Stimulated activated CD4-positive, alpha-beta T cell treated with anti-CD3 and anti-CD28 coated beads, TNF-alpha, amount 100 ng/mL, for 24 hours (primary cell): Measurements from ENCODE around the gene PLD5.
"Not testable (repeated sequence)": the region's sequence is repeated elsewhere in the genome, so short reads cannot be mapped to it uniquely, and the experiment has no call there.

Experiments used
- DNase-seq, 3 experiments: peaks; one replicate each; pipeline ENCODE4 v3.0.0-alpha.2; 2020; ENCODE audit warnings: low read depth in 3 of 3

The PLD5 gene

GRCh38 chr1:242059976-242060375, 464.5 kb downstream of the PLD5 start:
- no peak for DNase-seq

GRCh38 chr1:242058582-242058981, 465.9 kb downstream of the PLD5 start:
- DNase-seq, result not testable (repeated sequence)

- DNase-seq, result not testable (repeated sequence)
Observed at GRCh38 chr1:242058181-242058580, 466.3 kb downstream of the PLD5 start.

- DNase-seq, result no peak
Observed at GRCh38 chr1:242057745-242058115, 466.8 kb downstream of the PLD5 start.

DNA sequence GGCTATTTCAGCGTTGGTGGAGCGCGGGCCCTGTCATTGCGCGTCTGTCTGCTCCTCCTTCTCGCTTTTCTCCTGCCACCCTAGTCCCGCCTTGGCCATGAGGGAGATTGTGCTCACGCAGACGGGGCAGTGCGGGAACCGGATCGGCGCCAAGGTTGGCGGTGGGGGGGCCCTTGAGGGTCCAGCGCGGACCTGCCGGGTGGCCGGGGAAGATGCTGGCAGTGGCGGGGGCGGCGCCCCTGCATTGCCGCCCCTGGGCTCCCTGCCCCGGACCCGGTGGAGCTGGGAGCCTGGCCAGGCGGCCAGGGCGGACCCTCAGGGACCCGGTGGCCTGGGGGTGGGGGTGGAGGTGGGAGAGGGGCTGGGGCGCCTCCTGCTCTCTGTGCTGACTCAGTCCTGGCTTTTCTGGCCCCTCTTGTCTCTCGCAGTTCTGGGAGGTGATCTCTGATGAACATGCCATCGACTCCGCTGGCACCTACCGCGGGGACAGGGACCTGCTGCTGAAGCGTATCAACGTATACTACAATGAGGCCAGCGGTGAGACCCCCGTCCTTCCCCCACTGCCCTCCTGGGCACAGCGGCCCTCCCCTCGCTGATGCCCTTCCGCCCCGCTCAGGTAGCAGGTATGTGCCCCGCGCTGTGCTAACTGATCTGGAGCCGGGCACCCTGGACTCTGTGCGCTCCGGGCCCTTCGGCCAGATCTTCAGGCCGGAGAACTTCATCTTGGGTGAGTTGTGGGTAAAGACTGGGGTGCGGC, 467.3 kb downstream of the PLD5 start:
- DNase-seq, result no peak

DNA sequence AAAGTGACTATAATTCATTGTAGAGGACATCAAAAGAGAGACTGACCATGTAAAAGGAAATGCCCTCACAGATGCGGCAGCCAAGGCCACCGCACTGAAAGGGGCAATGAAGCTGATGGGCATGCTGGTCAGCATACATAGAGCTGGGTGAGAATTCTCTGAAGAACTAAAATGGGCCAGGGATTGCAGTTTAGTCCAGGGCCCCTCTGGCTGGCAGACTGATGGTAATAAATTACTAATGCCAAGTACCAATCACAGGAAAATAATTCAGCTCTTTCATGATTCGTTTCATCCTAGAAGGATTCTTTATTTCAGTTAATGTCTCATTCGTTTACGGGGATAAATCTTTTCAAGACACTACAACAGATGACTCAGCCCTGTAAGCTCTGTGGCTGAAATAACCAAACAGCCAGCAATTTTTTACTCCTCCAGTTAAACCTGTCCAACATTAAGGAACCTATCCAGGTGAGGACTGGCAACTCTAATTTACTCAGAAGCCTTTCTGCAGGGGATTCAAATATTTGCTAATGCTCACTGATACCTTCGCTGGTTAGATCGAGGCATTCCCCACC, 468.7 kb downstream of the PLD5 start:
- DNase-seq, result no peak

DNA sequence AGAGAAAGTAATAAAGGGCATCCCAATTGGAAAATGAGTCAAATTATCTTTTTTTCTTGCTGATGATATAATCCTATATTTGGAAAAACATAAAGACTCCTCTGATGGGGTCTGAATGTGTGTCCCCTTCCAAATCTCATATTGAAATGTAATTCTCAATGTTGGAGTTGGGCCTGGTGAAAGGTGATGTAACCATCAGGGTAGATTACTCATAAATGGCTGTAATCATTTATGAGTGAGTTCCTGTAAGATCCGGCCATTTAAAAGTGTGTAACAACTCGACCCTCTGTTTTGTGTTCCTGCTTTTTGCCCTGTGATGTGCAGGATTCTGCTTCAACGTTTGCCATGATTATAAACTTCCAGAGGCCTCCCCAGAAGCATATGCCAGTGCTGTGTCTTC, 481.3 kb downstream of the PLD5 start:
- no peak for DNase-seq

GRCh38 chr1:242034392-242034791, 490.1 kb downstream of the PLD5 start:
- DNase-seq, result no peak

- no peak for DNase-seq
Observed at GRCh38 chr1:242033447-242033846, 491.1 kb downstream of the PLD5 start.
